ENCODE data around the gene CST7. TPM values are rescaled to one million over a fixed set of nuclear protein-coding genes. Genes with fewer than 3 reads are reported as not detected.

CST7 gene
- total RNA-seq, 2 donors from 2014 or later = 0.47 to 1.1 TPM

GRCh38 chr20:24987244-24987643 is 38.2 kb downstream of the CST7 start:
- Histone ChIP-seq H3K9ac (ENCODE audit: low read depth in 2 of 2, low read length in 2 of 2) (no peak overlapping the region), H3K36me3 (no peaks in the 10 kb centered on the region), H3K27ac (no peak overlapping the region), H3K27me3 (no peaks in the 10 kb centered on the region), H3K9me3 (no peaks in the 10 kb centered on the region), H3K4me1 (no peaks in the 10 kb centered on the region), H3K4me3 (no peak overlapping the region)
- intact Hi-C loops (cut with DNase I) = no loop called here
- TF ChIP-seq CTCF (IDR thresholded peaks at IDR 0.05) = no peak
- DNase-seq = no peak

GRCh38 chr20:24987873-24988835 is 39.1 kb downstream of the CST7 start:
- H3K4me1 ChIP-seq = no peaks in the 10 kb centered on the region
- DNase-seq = peak; percentile 10
- no peaks in the 10 kb centered on the region for H3K27me3 ChIP-seq

GRCh38 chr20:24989162-24989561 is 40.1 kb downstream of the CST7 start:
- Histone ChIP-seq H3K27me3 (no peaks in the 10 kb centered on the region), H3K4me1 (no peaks in the 10 kb centered on the region), H3K36me3 (no peaks in the 10 kb centered on the region), H3K9me3 (no peaks in the 10 kb centered on the region), H3K9ac (ENCODE audit: low read depth in 2 of 2, low read length in 2 of 2) (no peak overlapping the region), H3K27ac (no peak overlapping the region), H3K4me3 (no peak overlapping the region)
- intact Hi-C loops (cut with DNase I) = no loop called here
- TF ChIP-seq CTCF (IDR thresholded peaks at IDR 0.05) = no peak
- DNase-seq = peak; percentile 7

More at GRCh38 chr20:24987873-24988835, 39.1 kb downstream of the CST7 start:
- no peaks in the 10 kb centered on the region for H3K9me3 ChIP-seq
- H3K9ac ChIP-seq (ENCODE audit: low read depth in 2 of 2, low read length in 2 of 2) = no peak overlapping the region
- H3K27ac ChIP-seq = no peak overlapping the region
- no peak for TF ChIP-seq CTCF (IDR thresholded peaks at IDR 0.05)
- H3K4me3 ChIP-seq = no peak overlapping the region
- intact Hi-C loops (cut with DNase I) = no loop called here
- no peaks in the 10 kb centered on the region for H3K36me3 ChIP-seq

GRCh38 chr20:24990810-24991252 is 41.8 kb downstream of the CST7 start:
- no peak for TF ChIP-seq CTCF (IDR thresholded peaks at IDR 0.05)
- Histone ChIP-seq H3K36me3 (no peaks in the 10 kb centered on the region), H3K9ac (ENCODE audit: low read depth in 2 of 2, low read length in 2 of 2) (no peak overlapping the region), H3K4me3 (no peak overlapping the region), H3K4me1 (no peaks in the 10 kb centered on the region), H3K9me3 (no peaks in the 10 kb centered on the region), H3K27me3 (no peaks in the 10 kb centered on the region), H3K27ac (no peak overlapping the region)
- intact Hi-C loops (cut with DNase I) = loop anchor here (5.0 to 10.0 kb wide), 3 partner anchors 201 to 406 kb away; no protein-coding TSS in a partner anchor
- DNase-seq = peak; percentile 15

GRCh38 chr20:24991897-24992486 is 42.9 kb downstream of the CST7 start:
- H3K36me3 ChIP-seq = no peaks in the 10 kb centered on the region
- H3K9ac ChIP-seq (ENCODE audit: low read depth in 2 of 2, low read length in 2 of 2) = peak overlapping the region; percentile 80 to 85
- peak; percentile 50 for DNase-seq
- intact Hi-C loops (cut with DNase I) = loop anchor here (5.0 to 10.0 kb wide), 3 partner anchors 200 to 405 kb away; no protein-coding TSS in a partner anchor
- TF ChIP-seq CTCF (IDR thresholded peaks at IDR 0.05) = no peak
- H3K4me1 ChIP-seq = no peaks in the 10 kb centered on the region
- H3K4me3 ChIP-seq = peak overlapping the region; percentile 70
- H3K27ac ChIP-seq = peak overlapping the region; percentile 81
- no peaks in the 10 kb centered on the region for H3K27me3 ChIP-seq
- H3K9me3 ChIP-seq = no peaks in the 10 kb centered on the region

All from colonic mucosa (tissue), 4 donors.